GM10266 (cell line): Measurements from ENCODE around the gene CSTF2.

Source experiments
- DNase-seq: peaks from one replicate; pipeline ENCODE4 v3.0.0; 2012; ENCODE audit errors: extremely low spot score
- TF ChIP-seq, protein P1 (sequence below): IDR thresholded peaks from 2 replicates; pipeline ENCODE4 v1.5.1; 2012; ENCODE audit warnings: mild to moderate bottlenecking, low read depth; ENCODE audit not compliant: control insufficient read depth, insufficient read depth; ENCODE audit errors: missing control alignments

Gene CSTF2

GRCh38 chrX:100850317-100850716 lies 30.1 kb downstream of the CSTF2 start:
- no peak for DNase-seq
- TF ChIP-seq, protein P1, sequence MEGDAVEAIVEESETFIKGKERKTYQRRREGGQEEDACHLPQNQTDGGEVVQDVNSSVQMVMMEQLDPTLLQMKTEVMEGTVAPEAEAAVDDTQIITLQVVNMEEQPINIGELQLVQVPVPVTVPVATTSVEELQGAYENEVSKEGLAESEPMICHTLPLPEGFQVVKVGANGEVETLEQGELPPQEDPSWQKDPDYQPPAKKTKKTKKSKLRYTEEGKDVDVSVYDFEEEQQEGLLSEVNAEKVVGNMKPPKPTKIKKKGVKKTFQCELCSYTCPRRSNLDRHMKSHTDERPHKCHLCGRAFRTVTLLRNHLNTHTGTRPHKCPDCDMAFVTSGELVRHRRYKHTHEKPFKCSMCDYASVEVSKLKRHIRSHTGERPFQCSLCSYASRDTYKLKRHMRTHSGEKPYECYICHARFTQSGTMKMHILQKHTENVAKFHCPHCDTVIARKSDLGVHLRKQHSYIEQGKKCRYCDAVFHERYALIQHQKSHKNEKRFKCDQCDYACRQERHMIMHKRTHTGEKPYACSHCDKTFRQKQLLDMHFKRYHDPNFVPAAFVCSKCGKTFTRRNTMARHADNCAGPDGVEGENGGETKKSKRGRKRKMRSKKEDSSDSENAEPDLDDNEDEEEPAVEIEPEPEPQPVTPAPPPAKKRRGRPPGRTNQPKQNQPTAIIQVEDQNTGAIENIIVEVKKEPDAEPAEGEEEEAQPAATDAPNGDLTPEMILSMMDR = no peak

DNA sequence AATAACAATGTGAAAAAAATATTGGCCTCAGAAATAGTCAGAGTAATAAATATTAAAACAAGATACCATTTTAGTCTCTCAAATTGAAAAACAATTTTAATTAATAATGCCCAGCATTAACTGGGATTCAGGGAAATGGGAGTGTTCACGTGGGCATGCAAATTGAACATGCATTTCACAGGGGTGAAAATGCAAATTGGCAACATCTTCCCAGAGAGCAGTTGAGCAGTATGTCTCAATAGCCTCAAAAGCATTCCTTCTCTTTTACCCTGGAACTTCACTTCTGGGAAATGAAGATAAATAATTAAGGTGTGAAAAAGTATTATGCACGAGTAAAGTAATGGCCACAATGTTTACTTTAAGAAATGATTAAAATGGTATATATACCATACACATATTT lies 32.6 kb downstream of the CSTF2 start:
- TF ChIP-seq, protein P1 = no peak
- DNase-seq = no peak

DNA sequence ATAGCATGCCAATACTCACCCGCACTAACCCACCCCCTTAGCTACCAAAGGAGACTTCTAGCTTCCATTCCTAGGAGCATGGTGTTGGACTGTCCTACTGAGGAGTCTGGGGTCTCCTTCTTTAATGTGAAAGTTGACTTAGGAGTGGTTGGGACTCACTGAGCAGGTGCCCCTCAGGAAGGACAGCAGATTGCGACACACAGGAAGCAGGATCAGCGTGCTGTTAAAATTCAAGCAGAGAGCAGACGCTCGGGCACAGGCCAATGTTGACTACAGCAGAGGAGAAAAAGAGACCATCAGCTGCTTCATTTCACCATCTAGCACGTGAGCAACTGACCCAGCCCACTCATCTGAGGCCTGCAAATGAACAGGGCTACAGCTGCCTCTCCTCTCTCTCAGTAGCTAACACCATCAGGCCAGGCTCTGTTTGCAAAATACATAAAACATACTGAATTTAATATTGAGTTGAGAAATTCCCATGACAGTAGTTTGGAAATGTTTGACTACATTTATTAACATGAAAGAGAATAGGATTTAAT lies 43.2 kb downstream of the CSTF2 start:
- TF ChIP-seq, protein P1 = no peak

GRCh38 chrX:100864657-100865391 lies 44.6 kb downstream of the CSTF2 start:
- no peak for DNase-seq
- TF ChIP-seq, protein P1 = no peak

More for the DNA sequence above, 43.2 kb downstream of the CSTF2 start:
- no peak for DNase-seq

GRCh38 chrX:100868273-100868672 lies 48.1 kb downstream of the CSTF2 start:
- no peak for DNase-seq
- TF ChIP-seq, protein P1 = no peak

DNA sequence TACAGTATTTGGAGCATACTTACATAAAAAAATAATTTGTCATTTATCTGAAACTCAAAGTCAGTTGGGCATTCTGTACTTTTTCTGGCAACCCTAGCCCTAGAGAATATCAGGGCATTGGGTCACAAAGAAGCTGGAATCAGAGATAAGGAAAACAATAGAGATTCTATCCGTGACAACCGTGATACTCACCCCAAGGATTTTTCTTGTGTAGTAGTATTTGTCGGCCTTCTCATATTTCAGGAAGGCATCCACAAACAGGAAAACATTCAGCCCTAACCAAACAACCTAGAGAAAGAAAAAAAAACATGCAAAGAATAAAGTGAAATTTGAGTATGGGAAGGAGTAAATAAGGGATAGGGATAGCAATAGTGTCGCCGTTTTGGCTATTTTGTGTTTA lies 50.3 kb downstream of the CSTF2 start:
- no peak for DNase-seq
- TF ChIP-seq, protein P1 = no peak
